Retina (tissue), 1 donor: Measurements from ENCODE around the gene KCTD11.
"Not testable (repeated sequence)": the region's sequence is repeated elsewhere in the genome, so short reads cannot be mapped to it uniquely, and the experiment has no call there.

Experiments used
- DNase-seq: peaks from one replicate; pipeline ENCODE4 v3.0.0-alpha.2; 2016

Gene KCTD11

GRCh38 chr17:7347630-7348477, 4.1 kb upstream of the KCTD11 start:
- no peak for DNase-seq

DNA sequence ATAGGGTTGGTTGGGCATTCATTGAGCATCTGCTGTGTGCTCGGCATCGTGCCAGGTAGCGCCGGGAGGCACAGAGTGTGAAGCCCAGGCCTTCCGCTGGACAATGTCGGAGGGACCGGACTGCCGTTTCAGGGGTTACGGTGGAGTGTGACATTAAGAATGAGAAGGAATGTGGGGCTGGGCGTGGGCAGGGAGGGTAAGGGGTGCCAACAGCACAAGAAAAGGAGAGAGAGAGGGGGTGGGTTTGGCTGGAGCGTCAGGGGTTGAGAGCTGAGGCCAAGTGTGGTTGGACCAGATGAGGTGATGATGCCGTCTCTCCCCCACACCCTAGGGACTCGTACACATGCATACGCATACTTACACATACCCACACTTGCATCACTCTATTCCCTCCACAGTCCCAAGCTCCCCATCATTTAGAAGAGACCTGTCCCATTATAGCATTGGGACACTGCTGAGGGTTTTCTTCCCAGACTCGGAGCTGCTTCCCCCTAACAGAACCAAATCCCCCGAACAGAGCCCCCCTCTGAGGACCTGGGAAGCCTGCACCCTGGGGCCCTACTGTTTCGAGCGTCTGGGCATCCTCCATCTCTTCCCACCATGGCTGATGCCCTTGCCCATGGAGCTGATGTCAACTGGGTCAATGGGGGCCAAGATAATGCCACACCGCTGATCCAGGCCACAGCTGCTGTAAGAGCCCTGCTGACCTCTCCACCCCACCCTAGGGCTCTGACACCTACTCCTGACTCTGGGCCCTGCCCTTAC, 3.3 kb upstream of the KCTD11 start:
- peak; percentile 29 for DNase-seq

GRCh38 chr17:7352503-7352889, 534 bp downstream of the KCTD11 start:
- no peak for DNase-seq

DNA sequence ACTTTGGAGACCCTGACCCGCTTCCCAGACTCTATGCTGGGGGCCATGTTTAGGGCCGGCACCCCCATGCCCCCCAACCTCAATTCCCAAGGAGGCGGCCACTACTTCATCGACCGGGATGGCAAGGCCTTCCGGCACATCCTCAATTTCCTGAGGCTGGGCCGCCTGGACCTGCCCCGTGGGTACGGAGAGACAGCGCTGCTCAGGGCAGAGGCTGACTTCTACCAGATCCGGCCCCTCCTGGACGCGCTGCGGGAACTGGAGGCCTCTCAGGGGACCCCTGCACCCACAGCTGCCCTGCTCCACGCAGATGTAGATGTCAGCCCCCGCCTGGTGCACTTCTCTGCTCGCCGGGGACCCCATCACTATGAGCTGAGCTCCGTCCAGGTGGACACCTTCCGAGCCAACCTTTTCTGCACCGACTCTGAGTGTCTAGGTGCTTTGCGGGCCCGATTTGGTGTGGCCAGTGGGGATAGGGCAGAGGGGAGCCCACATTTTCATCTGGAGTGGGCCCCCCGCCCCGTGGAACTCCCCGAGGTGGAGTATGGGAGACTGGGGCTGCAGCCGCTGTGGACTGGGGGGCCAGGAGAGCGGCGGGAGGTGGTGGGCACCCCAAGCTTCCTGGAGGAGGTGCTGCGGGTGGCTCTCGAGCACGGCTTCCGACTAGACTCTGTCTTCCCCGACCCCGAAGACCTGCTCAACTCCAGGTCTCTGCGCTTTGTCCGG, 1.1 kb downstream of the KCTD11 start:
- no peak for DNase-seq

GRCh38 chr17:7354262-7354843, 2.4 kb downstream of the KCTD11 start:
- DNase-seq: peak; percentile 36

DNA sequence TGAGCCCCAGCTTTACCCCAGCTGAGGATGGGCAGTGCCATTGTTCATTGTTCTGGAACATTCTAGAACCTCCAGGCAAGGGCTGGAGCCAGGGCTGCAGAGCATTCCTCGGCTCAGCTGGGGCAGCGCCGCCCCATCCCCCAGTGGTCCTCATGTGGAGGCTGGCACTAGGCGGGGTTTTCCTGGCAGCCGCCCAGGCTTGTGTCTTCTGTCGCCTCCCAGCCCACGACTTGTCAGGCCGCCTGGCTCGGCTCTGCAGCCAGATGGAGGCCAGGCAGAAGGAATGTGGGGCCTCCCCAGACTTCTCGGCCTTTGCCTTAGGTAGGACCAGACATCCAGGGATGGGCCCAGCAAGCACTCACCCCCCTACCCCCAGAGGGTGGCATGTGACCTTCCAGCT, 3.1 kb downstream of the KCTD11 start, which contains the start of gene TMEM95:
TSS of gene TMEM95 (plus strand) at position 104 of the 400 bp plus-strand sequence. CDS start at position 153, 49 bp downstream.
- peak; percentile 34 for DNase-seq

- DNase-seq: no peak
Measured at GRCh38 chr17:7355573-7355972, 3.6 kb downstream of the KCTD11 start.

DNA sequence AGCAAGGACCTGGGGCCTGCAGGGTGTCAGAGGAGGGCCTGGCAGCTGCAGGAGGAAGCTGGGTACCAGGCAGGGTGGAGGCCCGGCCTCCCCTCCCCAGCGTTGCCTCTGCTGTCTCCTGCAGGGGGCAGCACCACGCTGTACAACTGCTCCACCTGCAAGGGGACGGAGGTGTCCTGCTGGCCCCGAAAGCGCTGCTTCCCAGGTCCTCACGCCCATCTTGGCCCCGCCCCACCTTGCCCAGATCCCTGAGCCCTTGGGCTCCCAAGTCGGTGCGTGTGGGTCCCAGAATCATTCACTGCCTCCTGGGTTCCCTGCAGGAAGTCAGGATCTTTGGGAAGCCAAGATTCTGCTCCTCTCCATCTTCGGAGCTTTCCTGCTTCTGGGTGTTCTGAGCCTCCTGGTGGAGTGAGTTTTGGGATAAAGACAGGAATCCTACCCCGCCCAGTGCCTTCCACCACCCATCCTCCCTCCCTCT, 4.1 kb downstream of the KCTD11 start:
- peak; percentile 87 for DNase-seq

- no peak for DNase-seq
Measured at GRCh38 chr17:7356756-7357155, 4.8 kb downstream of the KCTD11 start.

- DNase-seq: no peak
Measured at GRCh38 chr17:7357381-7357780, 5.4 kb downstream of the KCTD11 start.

GRCh38 chr17:7361906-7362305, 9.9 kb downstream of the KCTD11 start:
- no peak for DNase-seq

GRCh38 chr17:7363311-7363710, 11.3 kb downstream of the KCTD11 start:
- no peak for DNase-seq

- not testable (repeated sequence) for DNase-seq
Measured at GRCh38 chr17:7365963-7366362, 14.0 kb downstream of the KCTD11 start.

DNA sequence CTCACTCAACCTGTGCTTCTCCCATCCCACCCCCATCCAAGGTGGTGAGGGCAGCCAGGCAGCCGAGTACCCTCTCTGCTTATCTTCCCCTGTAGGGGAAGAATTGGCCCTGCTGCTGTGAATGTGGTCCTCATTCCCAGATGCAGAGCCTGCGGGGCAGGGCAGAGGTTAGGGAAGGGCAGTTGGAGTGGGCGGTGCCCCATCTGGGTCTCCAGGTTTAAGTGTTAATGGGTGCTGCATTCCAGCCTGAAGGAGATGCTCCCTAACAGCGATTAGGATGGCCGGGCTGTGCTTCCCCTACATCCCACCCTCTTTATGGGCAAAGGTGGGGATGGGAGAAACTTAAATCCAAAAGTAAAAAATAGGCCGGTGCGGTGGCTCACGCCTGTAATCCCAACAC, 15.1 kb downstream of the KCTD11 start:
- DNase-seq: no peak

- no peak for DNase-seq
Measured at GRCh38 chr17:7367918-7368598, 16.1 kb downstream of the KCTD11 start.

DNA sequence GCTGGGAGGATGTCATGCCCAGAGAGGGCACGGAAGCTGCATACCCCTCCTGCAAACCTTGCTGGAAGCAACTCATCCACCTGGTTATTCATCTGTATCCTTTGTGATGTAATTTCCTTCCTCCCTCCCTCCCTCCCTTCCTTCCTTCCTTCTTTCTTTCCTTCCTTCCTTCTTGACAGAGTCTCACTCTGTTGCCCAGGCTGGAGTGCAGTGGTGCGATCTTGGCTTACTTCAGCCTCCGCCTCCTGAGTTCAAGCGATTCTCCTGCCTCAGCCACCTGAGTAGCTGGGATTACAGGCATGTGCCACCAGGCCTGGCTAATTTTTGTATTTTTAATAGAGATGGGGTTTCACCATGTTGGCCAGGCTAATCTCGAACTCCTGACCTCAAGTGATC, 16.6 kb downstream of the KCTD11 start:
- DNase-seq: not testable (repeated sequence)

DNA sequence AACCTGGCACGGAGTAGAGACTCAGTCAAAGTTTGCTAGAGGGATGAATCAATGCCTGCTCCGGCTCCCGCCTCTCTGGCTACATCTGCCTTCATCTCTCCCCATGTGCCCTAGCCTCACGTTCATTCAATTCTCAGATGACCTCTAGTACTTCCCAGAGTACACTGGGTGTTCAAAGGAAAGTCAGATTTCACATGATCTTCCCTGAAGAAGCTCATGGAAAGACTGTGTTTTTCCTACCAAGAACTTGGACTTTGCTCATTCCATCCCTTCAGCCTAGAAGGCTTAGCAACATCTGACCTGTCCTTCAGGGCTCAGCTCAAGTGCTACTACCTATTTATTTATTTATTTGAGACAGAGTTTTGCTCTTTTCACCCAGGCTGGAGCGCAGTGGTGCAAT, 17.9 kb downstream of the KCTD11 start:
- DNase-seq: no peak

GRCh38 chr17:7370853-7371252, 18.9 kb downstream of the KCTD11 start:
- no peak for DNase-seq

DNA sequence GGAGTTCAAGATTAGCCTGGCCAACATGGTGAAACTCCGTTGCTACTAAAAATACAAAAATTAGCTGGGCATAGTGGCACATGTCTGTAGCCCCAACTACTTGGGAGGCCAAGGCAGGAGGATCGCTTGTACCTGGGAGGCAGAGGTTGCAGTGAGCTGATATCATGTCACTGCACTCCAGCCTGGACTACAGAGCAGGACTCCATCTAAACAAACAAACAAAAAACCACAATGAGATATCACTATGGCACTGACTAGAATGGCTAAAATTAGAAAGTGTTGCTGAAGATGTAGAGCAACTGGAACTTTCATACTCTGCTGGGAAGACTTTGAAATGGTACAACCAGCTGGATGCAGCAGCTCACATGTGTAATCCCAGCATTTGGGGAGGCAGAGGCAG, 22.4 kb downstream of the KCTD11 start:
- no peak for DNase-seq

DNA sequence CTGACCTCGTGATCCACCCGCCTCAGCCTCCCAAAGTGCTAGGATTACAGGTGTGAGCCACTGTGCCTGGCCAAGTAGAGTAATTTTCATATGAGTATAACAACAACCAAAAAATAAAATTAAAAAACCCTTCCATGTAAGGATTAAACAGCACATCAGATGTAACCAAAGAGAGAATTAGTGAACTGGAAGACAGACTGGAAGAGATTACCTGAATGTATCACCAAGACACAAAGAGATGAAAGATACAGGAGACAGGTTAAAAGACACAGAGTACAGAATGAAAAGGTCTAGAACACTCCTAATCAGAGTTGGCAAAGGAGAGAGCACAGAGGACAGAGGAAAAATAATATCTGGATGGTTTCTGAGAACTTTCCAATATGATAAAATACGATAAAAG, 27.2 kb downstream of the KCTD11 start:
- no peak for DNase-seq

- peak; percentile 34 for DNase-seq
Measured at GRCh38 chr17:7380321-7380720, 28.4 kb downstream of the KCTD11 start.
